ENCODE data around the gene CLN6. TPM values are rescaled to one million over a fixed set of nuclear protein-coding genes. Genes with fewer than 3 reads are reported as not detected.

CLN6 gene
- total and polyA plus RNA-seq, 8 donors, result 6.4 to 151 (median 17.3) TPM

GRCh38 chr15:68166847-68167246 lies 62.7 kb downstream of the CLN6 start:
- Histone ChIP-seq H3K27ac (no peak overlapping the region), H3K36me3 (peaks cover 8 to 75% (median 67%) of the 10 kb centered on the region in 4 donors), H3K4me3 (no peak overlapping the region), H3K4me1 (peaks cover 0 to 10% (median 4%) of the 10 kb centered on the region in 4 donors), H3K27me3 (no peaks in the 10 kb centered on the region), H3K9me3 (no peaks in the 10 kb centered on the region)
- WGBS, 5 donors, result 81 to 90% (median 85%) methylated on average over 4 of the region's 4 CpGs
- intact Hi-C loops (cut with DNase I; ENCODE audit: low total_unique reads), result no loop called here
- no peak for DNase-seq
- TF ChIP-seq EP300 (IDR thresholded peaks at IDR 0.05) (no peak), POLR2A (IDR thresholded peaks at IDR 0.05) (no peak), POLR2AphosphoS5 (IDR thresholded peaks at IDR 0.05) (no peak), CTCF (IDR thresholded peaks at IDR 0.05) (no peak)

GRCh38 chr15:68163191-68163590 lies 66.3 kb downstream of the CLN6 start:
- H3K27me3 ChIP-seq, result no peaks in the 10 kb centered on the region
- peaks cover 8 to 77% (median 69%) of the 10 kb centered on the region in 4 donors for H3K36me3 ChIP-seq
- no peak overlapping the region for H3K27ac ChIP-seq
- DNase-seq, result no peak
- TF ChIP-seq CTCF (IDR thresholded peaks at IDR 0.05), result no peak
- TF ChIP-seq POLR2A (IDR thresholded peaks at IDR 0.05), result no peak
- no peak for TF ChIP-seq POLR2AphosphoS5 (IDR thresholded peaks at IDR 0.05)
- TF ChIP-seq EP300 (IDR thresholded peaks at IDR 0.05), result no peak
- no peak overlapping the region for H3K4me3 ChIP-seq
- no peaks in the 10 kb centered on the region for H3K9me3 ChIP-seq
- intact Hi-C loops (cut with DNase I; ENCODE audit: low total_unique reads), result no loop called here
- peaks cover 0 to 7% (median under 1%) of the 10 kb centered on the region in 4 donors for H3K4me1 ChIP-seq

- peaks cover 0 to 29% (median 12%) of the 10 kb centered on the region in 4 donors for H3K4me1 ChIP-seq
- 32 to 46% (median 45%) methylated on average over 3 of the region's 3 CpGs for WGBS, 5 donors
- H3K27me3 ChIP-seq, result no peaks in the 10 kb centered on the region
- TF ChIP-seq POLR2AphosphoS5 (IDR thresholded peaks at IDR 0.05) (no peak), EP300 (IDR thresholded peaks at IDR 0.05) (no peak), CTCF (IDR thresholded peaks at IDR 0.05) (no peak), POLR2A (IDR thresholded peaks at IDR 0.05) (no peak)
- peaks cover 8 to 84% (median 65%) of the 10 kb centered on the region in 4 donors for H3K36me3 ChIP-seq
- H3K4me3 ChIP-seq, result no peak overlapping the region
- H3K27ac ChIP-seq, result peak overlapping the region in 1 of 5 donors; percentile 59
- intact Hi-C loops (cut with DNase I; ENCODE audit: low total_unique reads), result loop anchor here (5.0 kb wide), 1 partner anchor 296 kb away; no protein-coding TSS in a partner anchor
- peak in 1 of 2 donors; percentile 38 for DNase-seq
- H3K9me3 ChIP-seq, result no peaks in the 10 kb centered on the region
Observed at GRCh38 chr15:68158046-68158628, 71.4 kb downstream of the CLN6 start.

- Histone ChIP-seq H3K9me3 (no peaks in the 10 kb centered on the region), H3K27me3 (no peaks in the 10 kb centered on the region), H3K27ac (peak overlapping the region in 1 of 5 donors; percentile 59), H3K36me3 (peaks cover 8 to 75% (median 56%) of the 10 kb centered on the region in 4 donors), H3K4me3 (no peak overlapping the region), H3K4me1 (peaks cover 0 to 31% (median 12%) of the 10 kb centered on the region in 4 donors)
- 0 to 84% (median 50%) methylated on average over 1 of the region's 1 CpG for WGBS, 5 donors
- intact Hi-C loops (cut with DNase I; ENCODE audit: low total_unique reads), result loop anchor here (5.0 kb wide), 1 partner anchor 295 kb away; no protein-coding TSS in a partner anchor
- no peak for DNase-seq
- TF ChIP-seq EP300 (IDR thresholded peaks at IDR 0.05) (no peak), POLR2AphosphoS5 (IDR thresholded peaks at IDR 0.05) (no peak), CTCF (IDR thresholded peaks at IDR 0.05) (no peak), POLR2A (IDR thresholded peaks at IDR 0.05) (no peak)
Observed at GRCh38 chr15:68157074-68157473, 72.5 kb downstream of the CLN6 start.

Other genes with a start within 250 kb of the CLN6 start
- gene PIAS1, start 175.4 kb downstream of the CLN6 start, total RNA-seq, result 10 to 100 TPM; 38.7 to 56.6 (median 48.1) TPM
- gene PIAS1, start 175.4 kb downstream of the CLN6 start, polyA plus RNA-seq, result 10 to 100 TPM in 2 of 3 donors, 1 to 10 TPM in 1; 7.9 to 14.5 (median 12.4) TPM
- 10 to 100 TPM in 4 of 5 donors, 1 to 10 TPM in 1; 7.6 to 24.3 (median 14.9) TPM for gene CALML4, start 24.4 kb downstream of the CLN6 start, total RNA-seq
- 10 to 100 TPM in 2 of 3 donors, 1 to 10 TPM in 1; 9.8 to 13.8 (median 12.1) TPM for gene CALML4, start 24.4 kb downstream of the CLN6 start, polyA plus RNA-seq
- 10 to 100 TPM; 18.1 to 92.0 (median 31.2) TPM for gene FEM1B, start 48.0 kb upstream of the CLN6 start, total RNA-seq
- 10 to 100 TPM in 1 of 3 donors, 1 to 10 TPM in 2; 8.2 to 13.3 (median 9.9) TPM for gene FEM1B, start 48.0 kb upstream of the CLN6 start, polyA plus RNA-seq
- gene ITGA11, start 202.4 kb upstream of the CLN6 start, total RNA-seq, result 10 to 100 TPM in 1 of 5 donors, 1 to 10 TPM in 3, under 1 TPM in 1; 0.58 to 12.1 (median 4.3) TPM
- gene ITGA11, start 202.4 kb upstream of the CLN6 start, polyA plus RNA-seq, result under 1 TPM; 0.08 to 1.00 (median 0.92) TPM

Measured in stomach (tissue), 9 donors.